DND-41 (cell line): ENCODE data around the gene SYNM.

ENCODE experiments used
- ATAC-seq: fragments of 200-7000 bp; cut with Tn5 transposase; 3 replicates; pipeline ENCODE4 v1.9.1; 2021; ENCODE audit warnings: low read depth; ENCODE audit not compliant: insufficient read depth
- DNase-seq: peaks from one replicate; pipeline ENCODE4 v3.0.0-alpha.2; 2020
- H2AFZ ChIP-seq: 2 replicates; pipeline ENCODE4 v1.6.0; 2012; ENCODE audit warnings: low read depth, low read length
- H3K27ac ChIP-seq: 2 replicates; pipeline ENCODE4 v1.5.1; 2012; ENCODE audit warnings: low read length, inconsistent platforms
- H3K27me3 ChIP-seq: fragments of 200-600 bp; sonication (generic); 2 replicates; pipeline ENCODE4 v1.6.0; 2012; ENCODE audit warnings: low read length, mild to moderate bottlenecking, inconsistent platforms; ENCODE audit not compliant: insufficient read depth, poor library complexity
- H3K36me3 ChIP-seq: 2 replicates; pipeline ENCODE4 v1.5.1; 2012; ENCODE audit warnings: low read length, inconsistent platforms; ENCODE audit not compliant: insufficient read depth
- H3K4me1 ChIP-seq: 2 replicates; pipeline ENCODE4 v1.5.1; 2012; ENCODE audit warnings: mild to moderate bottlenecking, low read length; ENCODE audit not compliant: insufficient read depth
- H3K4me2 ChIP-seq: 2 replicates; pipeline ENCODE4 v1.6.0; 2012; ENCODE audit warnings: mild to moderate bottlenecking, moderate library complexity, low read length, inconsistent platforms; ENCODE audit not compliant: insufficient read depth
- H3K4me3 ChIP-seq, 2 experiments: fragments of 200-600 bp in 1 of 2; shearing (Covaris generic) in 1 of 2; 2 replicates each; pipeline ENCODE4 v1.5.1; 2012 to 2016; ENCODE audit warnings: inconsistent platforms in 2 of 2, low read length in 2 of 2, mild to moderate bottlenecking in 2 of 2, low read depth in 1 of 2, moderate library complexity in 1 of 2
- H3K79me2 ChIP-seq: 2 replicates; pipeline ENCODE4 v1.6.0; 2012; ENCODE audit warnings: low read length, inconsistent platforms; ENCODE audit not compliant: insufficient read depth
- H3K9ac ChIP-seq: 2 replicates; pipeline ENCODE4 v1.6.0; 2012; ENCODE audit warnings: low read depth, mild to moderate bottlenecking, inconsistent platforms, low read length, moderate library complexity
- H3K9me3 ChIP-seq: 2 replicates; pipeline ENCODE4 v1.5.1; 2012; ENCODE audit warnings: low read length, moderate library complexity, mild to moderate bottlenecking, inconsistent platforms; ENCODE audit not compliant: insufficient read depth, severe bottlenecking
- H4K20me1 ChIP-seq: 2 replicates; pipeline ENCODE4 v1.6.0; 2012; ENCODE audit warnings: low read length; ENCODE audit not compliant: insufficient read depth
- CTCF ChIP-seq: IDR thresholded peaks from 2 replicates; pipeline ENCODE4 v1.5.1; 2012; ENCODE audit warnings: borderline replicate concordance, low read length, moderate library complexity, mild to moderate bottlenecking; ENCODE audit not compliant: poor library complexity, severe bottlenecking; ENCODE audit errors: extremely low read depth
- EZH2 ChIP-seq: IDR thresholded peaks from 3 replicates; pipeline ENCODE4 v1.6.1; 2012; ENCODE audit warnings: borderline replicate concordance, low read depth, mild to moderate bottlenecking, moderate library complexity, low read length, inconsistent platforms; ENCODE audit not compliant: severe bottlenecking

The SYNM gene

GRCh38 chr15:99076555-99077308, 28.1 kb upstream of the SYNM start:
- H3K36me3 ChIP-seq = no peaks in the 10 kb centered on the region
- peak; percentile 94 for TF ChIP-seq CTCF
- TF ChIP-seq EZH2 = no peak
- no peaks in the 10 kb centered on the region for H3K27me3 ChIP-seq
- H3K4me2 ChIP-seq = peak overlapping the region; percentile 64
- H3K9ac ChIP-seq = peak overlapping the region; percentile 55
- no peaks in the 10 kb centered on the region for H4K20me1 ChIP-seq
- H2AFZ ChIP-seq = peak overlapping the region; percentile 68
- H3K9me3 ChIP-seq = no peaks in the 10 kb centered on the region
- H3K79me2 ChIP-seq = no peaks in the 10 kb centered on the region; the same call in 1 of the 2 replicates
- DNase-seq (peak; percentile 71), ATAC-seq (peak; percentile 91)
- peaks cover 11% of the 10 kb centered on the region for H3K4me1 ChIP-seq
- H3K27ac ChIP-seq = peak overlapping the region; percentile 67
- peak overlapping the region; percentile 13 to 56; a peak in 3 of 4 replicates for H3K4me3 ChIP-seq

GRCh38 chr15:99082798-99083197, 22.1 kb upstream of the SYNM start:
- TF ChIP-seq CTCF (no peak), EZH2 (no peak)
- no peak for DNase-seq
- Histone ChIP-seq H3K4me3 (no peak overlapping the region), H3K9me3 (peaks cover 4% of the 10 kb centered on the region), H3K27me3 (no peaks in the 10 kb centered on the region), H3K4me1 (no peaks in the 10 kb centered on the region), H2AFZ (no peak overlapping the region), H3K79me2 (no peaks in the 10 kb centered on the region), H3K9ac (no peak overlapping the region), H3K36me3 (no peaks in the 10 kb centered on the region), H4K20me1 (no peaks in the 10 kb centered on the region), H3K27ac (no peak overlapping the region), H3K4me2 (no peak overlapping the region)
- no peak for ATAC-seq

GRCh38 chr15:99084965-99085364, 19.9 kb upstream of the SYNM start:
- no peak overlapping the region for H3K9ac ChIP-seq
- no peak for ATAC-seq

More at GRCh38 chr15:99084965-99085364, 19.9 kb upstream of the SYNM start:
- no peak for DNase-seq
- Histone ChIP-seq H3K9me3 (peaks cover 4% of the 10 kb centered on the region), H3K4me1 (no peaks in the 10 kb centered on the region), H2AFZ (no peak overlapping the region), H3K36me3 (no peaks in the 10 kb centered on the region), H3K27ac (no peak overlapping the region), H3K27me3 (no peaks in the 10 kb centered on the region), H3K4me2 (no peak overlapping the region), H3K4me3 (no peak overlapping the region), H3K79me2 (no peaks in the 10 kb centered on the region), H4K20me1 (no peaks in the 10 kb centered on the region)
- TF ChIP-seq CTCF = no peak
- no peak for TF ChIP-seq EZH2
